ENCODE results near the gene PAX4.

The PAX4 gene

DNA sequence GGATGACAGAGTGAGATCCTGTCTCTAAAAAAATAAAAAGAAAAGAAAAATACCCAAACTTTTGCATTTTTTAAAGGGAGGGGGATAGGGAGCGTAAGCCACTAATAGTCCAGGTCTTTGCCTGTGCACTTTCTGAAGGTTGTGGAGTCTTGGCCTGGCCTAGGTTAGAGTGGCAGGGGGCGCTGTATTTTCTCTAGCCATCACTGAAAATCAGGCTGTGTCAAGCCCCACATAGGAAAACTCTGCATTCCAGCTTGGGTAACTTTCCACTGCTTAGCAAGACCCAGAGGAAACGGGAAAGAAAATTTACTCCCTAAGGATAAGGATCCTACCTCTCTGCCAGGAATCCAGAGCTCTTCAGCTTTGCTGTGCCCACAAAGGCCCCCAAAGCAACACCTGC is 10.5 kb upstream of the PAX4 start:
- TF ChIP-seq CTCF (IDR thresholded peaks at IDR 0.05; ENCODE audit: insufficient read depth, missing control alignments), result no peak
- DNase-seq (ENCODE audit: insufficient read length, low spot score), result no peak
- FAIRE-seq, result no peak

DNA sequence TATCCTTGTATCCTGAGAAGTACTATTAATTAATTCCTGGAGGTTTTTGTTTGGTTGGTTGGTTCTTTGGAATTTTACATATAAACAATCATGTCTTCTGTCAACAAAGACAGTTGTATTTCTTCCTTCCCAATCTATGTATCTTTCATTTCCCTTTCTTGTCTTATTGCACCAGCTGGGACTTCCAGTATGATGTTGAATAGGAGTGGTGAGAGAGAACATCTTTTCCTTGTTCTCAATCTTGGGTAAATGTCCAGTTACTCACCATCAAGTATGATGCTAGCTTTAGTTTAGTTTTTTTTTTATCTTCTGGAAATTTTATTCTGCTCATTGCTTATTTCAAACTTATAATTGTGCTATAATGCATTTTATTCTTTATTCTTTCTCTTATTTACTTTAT is 7.4 kb upstream of the PAX4 start:
- TF ChIP-seq CTCF (IDR thresholded peaks at IDR 0.05; ENCODE audit: insufficient read depth, missing control alignments), result no peak
- FAIRE-seq (no peak), DNase-seq (ENCODE audit: insufficient read length, low spot score) (no peak)

- DNase-seq (ENCODE audit: insufficient read length, low spot score) (no peak), FAIRE-seq (no peak)
These were observed 2.7 kb upstream of the PAX4 start for GRCh38 chr7:127620406-127621233.

DNA sequence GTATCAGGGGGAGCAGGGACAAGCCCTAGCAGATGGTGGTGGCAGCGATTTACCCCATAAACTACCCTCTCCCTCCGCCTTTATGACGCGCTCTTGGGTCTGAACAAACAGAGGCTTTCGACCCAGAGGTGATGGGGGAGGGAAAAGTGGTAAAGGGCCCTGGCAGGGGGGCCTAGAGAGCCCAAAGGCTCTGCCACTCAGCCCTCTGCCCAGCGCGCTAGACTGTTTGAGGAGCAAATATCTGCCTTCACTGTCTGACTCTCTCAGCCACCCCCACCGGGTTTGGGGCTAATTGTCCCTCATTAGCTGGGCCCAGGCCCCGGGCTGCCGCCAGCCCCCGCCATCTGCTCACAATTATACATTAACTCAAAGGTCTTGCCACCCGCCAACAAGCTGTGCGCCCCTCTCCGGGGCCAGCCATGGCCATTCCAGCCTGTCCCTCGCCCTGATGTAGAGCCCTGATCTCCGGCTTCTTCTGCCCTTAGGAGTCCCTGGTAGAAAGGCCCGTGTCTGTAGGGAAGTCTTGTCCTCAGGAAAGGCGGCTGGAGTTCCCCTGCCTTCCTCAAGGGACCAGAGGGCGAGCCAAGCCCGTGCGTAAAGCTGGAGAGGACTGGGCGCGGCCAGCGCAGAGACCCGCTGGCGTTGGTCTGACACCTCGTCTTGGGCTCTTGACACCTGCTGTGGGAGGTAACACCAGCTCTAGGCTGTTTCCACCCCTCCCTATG is 1.9 kb upstream of the PAX4 start:
- FAIRE-seq (no peak), DNase-seq (ENCODE audit: insufficient read length, low spot score) (no peak)
- TF ChIP-seq CTCF (IDR thresholded peaks at IDR 0.05; ENCODE audit: insufficient read depth, missing control alignments), result no peak

More at GRCh38 chr7:127620406-127621233, 2.7 kb upstream of the PAX4 start:
- TF ChIP-seq CTCF (IDR thresholded peaks at IDR 0.05; ENCODE audit: insufficient read depth, missing control alignments), result no peak

GRCh38 chr7:127618775-127619174 is 833 bp upstream of the PAX4 start:
- DNase-seq (ENCODE audit: insufficient read length, low spot score) (no peak), FAIRE-seq (no peak)
- TF ChIP-seq CTCF (IDR thresholded peaks at IDR 0.05; ENCODE audit: insufficient read depth, missing control alignments), result no peak

GRCh38 chr7:127616724-127617123 is 1.2 kb downstream of the PAX4 start:
- no peak for TF ChIP-seq CTCF (IDR thresholded peaks at IDR 0.05; ENCODE audit: insufficient read depth, missing control alignments)
- no peak for FAIRE-seq

DNA sequence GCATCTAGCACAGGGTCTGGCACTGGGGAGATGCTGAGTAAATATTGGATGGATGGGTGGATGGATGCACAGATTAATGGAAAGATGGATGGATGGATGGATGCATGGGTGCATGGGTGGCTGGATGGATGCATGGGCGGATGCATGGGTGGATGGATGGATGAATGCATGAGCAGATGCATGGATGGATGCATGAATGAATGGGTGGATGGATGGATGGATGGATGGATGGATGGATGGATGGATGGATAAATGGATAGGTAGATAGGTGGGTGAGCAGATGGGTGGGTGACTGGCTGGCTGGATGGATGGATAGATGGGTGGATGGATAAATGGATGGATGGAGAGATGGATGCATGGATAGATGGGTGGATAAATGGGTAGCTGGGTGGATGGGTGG is 5.7 kb downstream of the PAX4 start:
- no peak for TF ChIP-seq CTCF (IDR thresholded peaks at IDR 0.05; ENCODE audit: insufficient read depth, missing control alignments)
- no peak for FAIRE-seq
- DNase-seq (ENCODE audit: insufficient read length, low spot score), result no peak

More at GRCh38 chr7:127616724-127617123, 1.2 kb downstream of the PAX4 start:
- no peak for DNase-seq (ENCODE audit: insufficient read length, low spot score)

All from D721Med (cell line).